WTC11 (cell line): Measurements from ENCODE around the gene SH3BGR.

Experiments used
- ATF1 ChIP-seq: sonication (generic); formaldehyde crosslinking; IDR thresholded peaks from 2 replicates; pipeline ENCODE4 v1.8.1; 2023; ENCODE audit warnings: mild to moderate bottlenecking, moderate library complexity, missing genetic modification reagents
- ELF4 ChIP-seq: sonication (generic); formaldehyde crosslinking; IDR thresholded peaks from 2 replicates; pipeline ENCODE4 v1.8.1; 2022; ENCODE audit warnings: low read depth, mild to moderate bottlenecking, moderate library complexity, missing genetic modification reagents
- NR3C1 ChIP-seq: sonication (generic); formaldehyde crosslinking; conservative IDR thresholded peaks from 2 replicates; pipeline ENCODE4 v1.8.1; 2023; ENCODE audit warnings: low read depth, mild to moderate bottlenecking, missing genetic modification reagents
- RORB ChIP-seq: fragments of 250-450 bp; sonication (Bioruptor Pico); IDR thresholded peaks from 2 replicates; pipeline ENCODE4 v1.9.0; 2021; ENCODE audit warnings: mild to moderate bottlenecking
- TF ChIP-seq, protein P1 (sequence below): fragments of 200-600 bp; IDR thresholded peaks from 2 replicates; pipeline ENCODE4 v1.8.0; 2022; ENCODE audit warnings: antibody characterized with exemption
- TF ChIP-seq, protein P2 (sequence below): sonication (generic); formaldehyde crosslinking; IDR thresholded peaks from 2 replicates; pipeline ENCODE4 v1.8.0; 2022; ENCODE audit warnings: missing genetic modification reagents
- TF ChIP-seq, protein P3 (sequence below): sonication (generic); formaldehyde crosslinking; IDR thresholded peaks from 2 replicates; pipeline ENCODE4 v1.8.1; 2022; ENCODE audit warnings: mild to moderate bottlenecking, missing genetic modification reagents, moderate library complexity, borderline replicate concordance

DNA sequence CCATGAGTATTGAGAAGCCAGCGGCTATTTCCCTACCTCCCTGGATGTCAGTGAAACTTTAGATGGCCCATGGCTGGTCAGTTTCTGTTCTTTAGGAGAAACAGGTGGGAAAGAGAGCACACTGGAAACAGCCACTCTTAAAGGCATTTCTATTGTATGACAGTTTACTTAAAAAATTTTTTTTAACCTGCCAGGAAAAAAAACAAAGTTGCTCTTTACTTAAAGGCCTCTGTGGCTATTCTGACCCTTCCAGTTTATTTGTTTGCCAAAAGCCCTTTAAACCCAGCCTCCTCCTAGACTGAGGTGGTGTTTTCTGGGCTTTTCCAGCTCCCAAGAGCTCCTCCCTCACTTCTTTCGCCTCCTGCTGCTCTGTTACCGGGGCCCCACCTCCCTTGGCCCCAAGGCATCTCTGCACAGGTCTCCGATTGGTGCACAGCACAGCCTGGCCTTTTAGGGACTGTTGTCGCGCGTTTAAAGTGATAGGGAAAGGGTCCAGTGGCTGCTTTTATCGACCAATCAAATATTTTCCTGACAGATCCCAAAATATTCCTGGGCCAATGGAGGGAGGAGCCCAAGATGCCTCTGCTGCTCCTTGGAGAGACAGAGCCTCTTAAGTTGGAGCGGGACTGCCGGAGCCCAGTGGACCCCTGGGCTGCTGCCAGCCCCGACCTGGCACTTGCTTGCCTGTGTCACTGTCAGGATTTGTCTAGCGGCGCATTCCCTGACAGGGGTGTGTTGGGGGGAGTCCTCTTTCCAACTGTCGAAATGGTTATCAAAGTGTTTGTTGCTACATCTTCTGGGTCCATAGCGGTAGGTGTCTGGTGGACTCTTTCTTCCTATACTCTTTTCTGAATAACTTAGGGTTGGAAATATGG is at the start of gene SH3BGR:
- TF ChIP-seq NR3C1 (CRISPR knock-in tag) (no peak), RORB (CRISPR knock-in tag) (no peak), ELF4 (CRISPR knock-in tag) (no peak), ATF1 (no peak)
- TF ChIP-seq, protein P1, sequence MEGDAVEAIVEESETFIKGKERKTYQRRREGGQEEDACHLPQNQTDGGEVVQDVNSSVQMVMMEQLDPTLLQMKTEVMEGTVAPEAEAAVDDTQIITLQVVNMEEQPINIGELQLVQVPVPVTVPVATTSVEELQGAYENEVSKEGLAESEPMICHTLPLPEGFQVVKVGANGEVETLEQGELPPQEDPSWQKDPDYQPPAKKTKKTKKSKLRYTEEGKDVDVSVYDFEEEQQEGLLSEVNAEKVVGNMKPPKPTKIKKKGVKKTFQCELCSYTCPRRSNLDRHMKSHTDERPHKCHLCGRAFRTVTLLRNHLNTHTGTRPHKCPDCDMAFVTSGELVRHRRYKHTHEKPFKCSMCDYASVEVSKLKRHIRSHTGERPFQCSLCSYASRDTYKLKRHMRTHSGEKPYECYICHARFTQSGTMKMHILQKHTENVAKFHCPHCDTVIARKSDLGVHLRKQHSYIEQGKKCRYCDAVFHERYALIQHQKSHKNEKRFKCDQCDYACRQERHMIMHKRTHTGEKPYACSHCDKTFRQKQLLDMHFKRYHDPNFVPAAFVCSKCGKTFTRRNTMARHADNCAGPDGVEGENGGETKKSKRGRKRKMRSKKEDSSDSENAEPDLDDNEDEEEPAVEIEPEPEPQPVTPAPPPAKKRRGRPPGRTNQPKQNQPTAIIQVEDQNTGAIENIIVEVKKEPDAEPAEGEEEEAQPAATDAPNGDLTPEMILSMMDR, result no peak
- TF ChIP-seq, protein P2, sequence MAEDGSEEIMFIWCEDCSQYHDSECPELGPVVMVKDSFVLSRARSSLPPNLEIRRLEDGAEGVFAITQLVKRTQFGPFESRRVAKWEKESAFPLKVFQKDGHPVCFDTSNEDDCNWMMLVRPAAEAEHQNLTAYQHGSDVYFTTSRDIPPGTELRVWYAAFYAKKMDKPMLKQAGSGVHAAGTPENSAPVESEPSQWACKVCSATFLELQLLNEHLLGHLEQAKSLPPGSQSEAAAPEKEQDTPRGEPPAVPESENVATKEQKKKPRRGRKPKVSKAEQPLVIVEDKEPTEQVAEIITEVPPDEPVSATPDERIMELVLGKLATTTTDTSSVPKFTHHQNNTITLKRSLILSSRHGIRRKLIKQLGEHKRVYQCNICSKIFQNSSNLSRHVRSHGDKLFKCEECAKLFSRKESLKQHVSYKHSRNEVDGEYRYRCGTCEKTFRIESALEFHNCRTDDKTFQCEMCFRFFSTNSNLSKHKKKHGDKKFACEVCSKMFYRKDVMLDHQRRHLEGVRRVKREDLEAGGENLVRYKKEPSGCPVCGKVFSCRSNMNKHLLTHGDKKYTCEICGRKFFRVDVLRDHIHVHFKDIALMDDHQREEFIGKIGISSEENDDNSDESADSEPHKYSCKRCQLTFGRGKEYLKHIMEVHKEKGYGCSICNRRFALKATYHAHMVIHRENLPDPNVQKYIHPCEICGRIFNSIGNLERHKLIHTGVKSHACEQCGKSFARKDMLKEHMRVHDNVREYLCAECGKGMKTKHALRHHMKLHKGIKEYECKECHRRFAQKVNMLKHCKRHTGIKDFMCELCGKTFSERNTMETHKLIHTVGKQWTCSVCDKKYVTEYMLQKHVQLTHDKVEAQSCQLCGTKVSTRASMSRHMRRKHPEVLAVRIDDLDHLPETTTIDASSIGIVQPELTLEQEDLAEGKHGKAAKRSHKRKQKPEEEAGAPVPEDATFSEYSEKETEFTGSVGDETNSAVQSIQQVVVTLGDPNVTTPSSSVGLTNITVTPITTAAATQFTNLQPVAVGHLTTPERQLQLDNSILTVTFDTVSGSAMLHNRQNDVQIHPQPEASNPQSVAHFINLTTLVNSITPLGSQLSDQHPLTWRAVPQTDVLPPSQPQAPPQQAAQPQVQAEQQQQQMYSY (CRISPR knock-in tag), result no peak
- TF ChIP-seq, protein P3, sequence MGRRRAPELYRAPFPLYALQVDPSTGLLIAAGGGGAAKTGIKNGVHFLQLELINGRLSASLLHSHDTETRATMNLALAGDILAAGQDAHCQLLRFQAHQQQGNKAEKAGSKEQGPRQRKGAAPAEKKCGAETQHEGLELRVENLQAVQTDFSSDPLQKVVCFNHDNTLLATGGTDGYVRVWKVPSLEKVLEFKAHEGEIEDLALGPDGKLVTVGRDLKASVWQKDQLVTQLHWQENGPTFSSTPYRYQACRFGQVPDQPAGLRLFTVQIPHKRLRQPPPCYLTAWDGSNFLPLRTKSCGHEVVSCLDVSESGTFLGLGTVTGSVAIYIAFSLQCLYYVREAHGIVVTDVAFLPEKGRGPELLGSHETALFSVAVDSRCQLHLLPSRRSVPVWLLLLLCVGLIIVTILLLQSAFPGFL (CRISPR knock-in tag), result no peak
